PC-9 (cell line): ENCODE results near the gene IKZF2.

ENCODE experiments used
- CTCF ChIP-seq: fragments of 200-600 bp; sonication (generic); conservative IDR thresholded peaks from 2 replicates; pipeline ENCODE4 v1.6.1; 2017; ENCODE audit warnings: mixed run types, antibody characterized with exemption, mild to moderate bottlenecking, moderate library complexity
- EZH2 ChIP-seq: fragments of 200-600 bp; sonication (generic); IDR thresholded peaks from 2 replicates; pipeline ENCODE4 v1.8.0; 2017; ENCODE audit warnings: antibody characterized with exemption, low read depth

- TF ChIP-seq CTCF (no peak), EZH2 (no peak)
Observed at GRCh38 chr2:213101109-213101508, 50.3 kb downstream of the IKZF2 start.
